Measurements from ENCODE around the gene NEURL1B. TPM values are rescaled to one million over a fixed set of nuclear protein-coding genes. Genes with fewer than 3 reads are reported as not detected.

The NEURL1B gene
- total and polyA plus RNA-seq, 10 of the 15 experiments (the other 5 are each of a cell fraction or from before 2014, with no cell fraction given): 0.04 to 0.28 (median 0.05) TPM; not detected in 4

GRCh38 chr5:172630986-172631385 lies 10.1 kb upstream of the NEURL1B start (continued):
- no peak for TF ChIP-seq CHD1 (IDR thresholded peaks at IDR 0.05; ENCODE audit: low read depth, low read length)
- TF ChIP-seq, protein P1, sequence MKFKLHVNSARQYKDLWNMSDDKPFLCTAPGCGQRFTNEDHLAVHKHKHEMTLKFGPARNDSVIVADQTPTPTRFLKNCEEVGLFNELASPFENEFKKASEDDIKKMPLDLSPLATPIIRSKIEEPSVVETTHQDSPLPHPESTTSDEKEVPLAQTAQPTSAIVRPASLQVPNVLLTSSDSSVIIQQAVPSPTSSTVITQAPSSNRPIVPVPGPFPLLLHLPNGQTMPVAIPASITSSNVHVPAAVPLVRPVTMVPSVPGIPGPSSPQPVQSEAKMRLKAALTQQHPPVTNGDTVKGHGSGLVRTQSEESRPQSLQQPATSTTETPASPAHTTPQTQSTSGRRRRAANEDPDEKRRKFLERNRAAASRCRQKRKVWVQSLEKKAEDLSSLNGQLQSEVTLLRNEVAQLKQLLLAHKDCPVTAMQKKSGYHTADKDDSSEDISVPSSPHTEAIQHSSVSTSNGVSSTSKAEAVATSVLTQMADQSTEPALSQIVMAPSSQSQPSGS (IDR thresholded peaks at IDR 0.05; ENCODE audit: low read length): no peak
- TF ChIP-seq, protein P2, sequence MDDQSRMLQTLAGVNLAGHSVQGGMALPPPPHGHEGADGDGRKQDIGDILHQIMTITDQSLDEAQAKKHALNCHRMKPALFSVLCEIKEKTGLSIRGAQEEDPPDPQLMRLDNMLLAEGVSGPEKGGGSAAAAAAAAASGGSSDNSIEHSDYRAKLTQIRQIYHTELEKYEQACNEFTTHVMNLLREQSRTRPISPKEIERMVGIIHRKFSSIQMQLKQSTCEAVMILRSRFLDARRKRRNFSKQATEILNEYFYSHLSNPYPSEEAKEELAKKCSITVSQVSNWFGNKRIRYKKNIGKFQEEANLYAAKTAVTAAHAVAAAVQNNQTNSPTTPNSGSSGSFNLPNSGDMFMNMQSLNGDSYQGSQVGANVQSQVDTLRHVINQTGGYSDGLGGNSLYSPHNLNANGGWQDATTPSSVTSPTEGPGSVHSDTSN (IDR thresholded peaks at IDR 0.05; ENCODE audit: insufficient replicate concordance, low read depth, low read length): no peak
- TF ChIP-seq PKNOX1 (IDR thresholded peaks at IDR 0.05): no peak

- ChIA-PET RAD21 (ENCODE audit: unreplicated experiment) (no interaction called here), CTCF (no interaction called here), POLR2A (no interaction called here), SMC1A (ENCODE audit: uncharacterized antibody, unreplicated experiment) (no interaction called here)
- WGBS (ENCODE audit: insufficient coverage, insufficient replicate concordance, low lambda C conversion rate, missing lambda C conversion rate): 19% methylated on average over 6 of the region's 6 CpGs
- DNase-seq (ENCODE audit: low read depth, low spot score) (no peak), FAIRE-seq (no peak), ATAC-seq (no peak)
- Histone ChIP-seq H3K9ac (ENCODE audit: control insufficient read depth, insufficient read depth, low read length) (no peak overlapping the region), H2AFZ (ENCODE audit: control insufficient read depth, low read depth, low read length) (no peak overlapping the region), H3K4me3 (no peak overlapping the region), H3K4me2 (ENCODE audit: control insufficient read depth, insufficient read depth) (no peak overlapping the region), H3K27me3 (replicated peaks in 1 of 2; ENCODE audit: control insufficient read depth in 2 of 2, insufficient read depth in 2 of 2, low read length in 1 of 2) (peaks cover 0 to 1% of the 10 kb centered on the region in 2 experiments; a peak in 3 of 4 replicates), H3K4me1 (ENCODE audit: control insufficient read depth, insufficient read depth, low read length) (no peaks in the 10 kb centered on the region), H3K9me3 (replicated peaks; ENCODE audit: control insufficient read depth, insufficient read depth, low read length) (no peaks in the 10 kb centered on the region), H3K27ac (ENCODE audit: control insufficient read depth, insufficient read depth) (no peak overlapping the region), H4K20me1 (ENCODE audit: control insufficient read depth, insufficient read depth) (no peaks in the 10 kb centered on the region), H3K79me2 (ENCODE audit: control insufficient read depth, insufficient read depth, low read length) (no peaks in the 10 kb centered on the region), H3K36me3 (ENCODE audit: control insufficient read depth in 2 of 2, insufficient read depth in 2 of 2, low read length in 1 of 2) (no peaks in the 10 kb centered on the region)
- intact Hi-C loops (cut with micrococcal nuclease; ENCODE audit: unreplicated experiment) (no loop called here), in situ Hi-C loops (cut with MboI) (no loop called here)
- TF ChIP-seq EGR1 (IDR thresholded peaks at IDR 0.05; ENCODE audit: borderline replicate concordance in 1 of 2, low read depth in 2 of 2, low read length in 2 of 2) (no peak), POLR2A (IDR thresholded peaks at IDR 0.05; ENCODE audit: low read depth, low read length) (no peak), GABPA (IDR thresholded peaks at IDR 0.05; ENCODE audit: low read depth) (no peak)
- TF ChIP-seq, protein P3, sequence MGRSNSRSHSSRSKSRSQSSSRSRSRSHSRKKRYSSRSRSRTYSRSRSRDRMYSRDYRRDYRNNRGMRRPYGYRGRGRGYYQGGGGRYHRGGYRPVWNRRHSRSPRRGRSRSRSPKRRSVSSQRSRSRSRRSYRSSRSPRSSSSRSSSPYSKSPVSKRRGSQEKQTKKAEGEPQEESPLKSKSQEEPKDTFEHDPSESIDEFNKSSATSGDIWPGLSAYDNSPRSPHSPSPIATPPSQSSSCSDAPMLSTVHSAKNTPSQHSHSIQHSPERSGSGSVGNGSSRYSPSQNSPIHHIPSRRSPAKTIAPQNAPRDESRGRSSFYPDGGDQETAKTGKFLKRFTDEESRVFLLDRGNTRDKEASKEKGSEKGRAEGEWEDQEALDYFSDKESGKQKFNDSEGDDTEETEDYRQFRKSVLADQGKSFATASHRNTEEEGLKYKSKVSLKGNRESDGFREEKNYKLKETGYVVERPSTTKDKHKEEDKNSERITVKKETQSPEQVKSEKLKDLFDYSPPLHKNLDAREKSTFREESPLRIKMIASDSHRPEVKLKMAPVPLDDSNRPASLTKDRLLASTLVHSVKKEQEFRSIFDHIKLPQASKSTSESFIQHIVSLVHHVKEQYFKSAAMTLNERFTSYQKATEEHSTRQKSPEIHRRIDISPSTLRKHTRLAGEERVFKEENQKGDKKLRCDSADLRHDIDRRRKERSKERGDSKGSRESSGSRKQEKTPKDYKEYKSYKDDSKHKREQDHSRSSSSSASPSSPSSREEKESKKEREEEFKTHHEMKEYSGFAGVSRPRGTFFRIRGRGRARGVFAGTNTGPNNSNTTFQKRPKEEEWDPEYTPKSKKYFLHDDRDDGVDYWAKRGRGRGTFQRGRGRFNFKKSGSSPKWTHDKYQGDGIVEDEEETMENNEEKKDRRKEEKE (IDR thresholded peaks at IDR 0.05): no peak
- no TSS peak for BruUV-seq (replicated peaks)
Observed at GRCh38 chr5:172632346-172633092, 8.5 kb upstream of the NEURL1B start.
